ENCODE results near the gene ALDH5A1. TPM values are rescaled to one million over a fixed set of nuclear protein-coding genes. Genes with fewer than 3 reads are reported as not detected.

Gene ALDH5A1
- total and polyA plus RNA-seq, 2 donors from 2014 or later, result 10.4 to 11.0 TPM

DNA sequence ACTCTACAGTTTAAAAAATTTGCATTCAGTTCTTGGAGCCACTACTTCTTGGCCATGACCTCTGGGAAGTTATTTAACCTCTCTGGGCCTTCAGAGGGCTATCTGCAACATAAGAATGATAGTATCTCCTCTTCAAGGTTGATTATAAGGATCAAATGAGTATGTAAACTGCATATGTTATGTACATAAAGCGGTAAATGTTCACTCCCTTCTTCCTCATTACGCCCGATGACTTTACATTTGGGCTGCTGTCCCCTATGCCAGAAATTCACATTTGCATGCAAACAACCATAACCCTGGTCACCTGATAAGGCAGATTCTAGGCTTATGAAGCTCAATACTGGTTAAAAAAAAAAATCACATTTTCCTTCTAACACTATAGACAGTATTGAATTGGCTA is 50.4 kb downstream of the ALDH5A1 start:
- no peaks in the 10 kb centered on the region for H3K4me1 ChIP-seq (ENCODE audit: control insufficient read depth in 2 of 3, insufficient read depth in 2 of 3, low read depth in 1 of 3, low read length in 3 of 3)
- no peak for FAIRE-seq
- no peak overlapping the region for H3K27ac ChIP-seq (ENCODE audit: low read depth in 2 of 2, low read length in 2 of 2)
- H3K9ac ChIP-seq (ENCODE audit: low read length in 3 of 3), result no peak overlapping the region
- TF ChIP-seq, protein P1, sequence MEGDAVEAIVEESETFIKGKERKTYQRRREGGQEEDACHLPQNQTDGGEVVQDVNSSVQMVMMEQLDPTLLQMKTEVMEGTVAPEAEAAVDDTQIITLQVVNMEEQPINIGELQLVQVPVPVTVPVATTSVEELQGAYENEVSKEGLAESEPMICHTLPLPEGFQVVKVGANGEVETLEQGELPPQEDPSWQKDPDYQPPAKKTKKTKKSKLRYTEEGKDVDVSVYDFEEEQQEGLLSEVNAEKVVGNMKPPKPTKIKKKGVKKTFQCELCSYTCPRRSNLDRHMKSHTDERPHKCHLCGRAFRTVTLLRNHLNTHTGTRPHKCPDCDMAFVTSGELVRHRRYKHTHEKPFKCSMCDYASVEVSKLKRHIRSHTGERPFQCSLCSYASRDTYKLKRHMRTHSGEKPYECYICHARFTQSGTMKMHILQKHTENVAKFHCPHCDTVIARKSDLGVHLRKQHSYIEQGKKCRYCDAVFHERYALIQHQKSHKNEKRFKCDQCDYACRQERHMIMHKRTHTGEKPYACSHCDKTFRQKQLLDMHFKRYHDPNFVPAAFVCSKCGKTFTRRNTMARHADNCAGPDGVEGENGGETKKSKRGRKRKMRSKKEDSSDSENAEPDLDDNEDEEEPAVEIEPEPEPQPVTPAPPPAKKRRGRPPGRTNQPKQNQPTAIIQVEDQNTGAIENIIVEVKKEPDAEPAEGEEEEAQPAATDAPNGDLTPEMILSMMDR (IDR thresholded peaks at IDR 0.05; ENCODE audit: borderline replicate concordance, extremely low read depth, insufficient read depth), result no peak
- H3K27me3 ChIP-seq (ENCODE audit: control insufficient read depth, insufficient read depth, low read length), result no peaks in the 10 kb centered on the region
- no peak overlapping the region for H3K4me3 ChIP-seq (ENCODE audit: low read length in 3 of 3)
- intact Hi-C loops (cut with DNase I), result no loop called here
- DNase-seq, result no peak
- no peaks in the 10 kb centered on the region for H3K36me3 ChIP-seq (ENCODE audit: control insufficient read depth in 2 of 3, insufficient read depth in 3 of 3, low read length in 3 of 3)
- no peaks in the 10 kb centered on the region for H3K9me3 ChIP-seq (ENCODE audit: control insufficient read depth in 2 of 3, insufficient read depth in 1 of 3, low read length in 3 of 3)

DNA sequence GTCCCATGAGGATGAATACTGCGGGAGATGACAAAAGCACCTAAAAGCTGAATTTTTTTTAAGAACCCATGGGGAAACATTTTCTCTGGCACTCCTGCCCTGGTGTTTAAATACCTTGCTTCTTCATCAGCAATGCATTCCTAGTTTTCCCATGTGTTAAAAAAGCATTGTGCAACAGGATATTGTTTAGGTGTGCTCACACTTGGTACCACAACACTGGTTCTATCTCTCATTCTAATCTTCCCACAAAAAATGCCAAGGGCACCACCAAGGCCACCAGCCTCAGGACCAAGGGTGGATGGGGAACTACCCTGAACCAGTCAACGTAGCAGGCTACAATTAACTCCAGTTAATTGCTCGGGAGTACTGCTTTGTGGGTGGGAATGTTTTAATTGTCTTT is 50.9 kb downstream of the ALDH5A1 start:
- TF ChIP-seq, protein P1 (IDR thresholded peaks at IDR 0.05; ENCODE audit: borderline replicate concordance, extremely low read depth, insufficient read depth), result no peak
- no peak overlapping the region for H3K4me3 ChIP-seq (ENCODE audit: low read length in 3 of 3)
- FAIRE-seq, result no peak

GRCh38 chr6:24546439-24546838 is 51.7 kb downstream of the ALDH5A1 start:
- Histone ChIP-seq H3K4me1 (ENCODE audit: control insufficient read depth in 2 of 3, insufficient read depth in 2 of 3, low read depth in 1 of 3, low read length in 3 of 3) (no peaks in the 10 kb centered on the region), H3K27me3 (ENCODE audit: control insufficient read depth, insufficient read depth, low read length) (no peaks in the 10 kb centered on the region), H3K9ac (ENCODE audit: low read length in 3 of 3) (no peak overlapping the region), H3K9me3 (ENCODE audit: control insufficient read depth in 2 of 3, insufficient read depth in 1 of 3, low read length in 3 of 3) (no peaks in the 10 kb centered on the region), H3K4me3 (ENCODE audit: low read length in 3 of 3) (no peak overlapping the region), H3K27ac (ENCODE audit: low read depth in 2 of 2, low read length in 2 of 2) (no peak overlapping the region), H3K36me3 (ENCODE audit: control insufficient read depth in 2 of 3, insufficient read depth in 3 of 3, low read length in 3 of 3) (no peaks in the 10 kb centered on the region)
- FAIRE-seq (no peak), DNase-seq (no peak)
- TF ChIP-seq, protein P1 (IDR thresholded peaks at IDR 0.05; ENCODE audit: borderline replicate concordance, extremely low read depth, insufficient read depth), result no peak
- intact Hi-C loops (cut with DNase I), result no loop called here

More for the DNA sequence above, 50.9 kb downstream of the ALDH5A1 start:
- intact Hi-C loops (cut with DNase I), result no loop called here
- Histone ChIP-seq H3K27ac (ENCODE audit: low read depth in 2 of 2, low read length in 2 of 2) (no peak overlapping the region), H3K36me3 (ENCODE audit: control insufficient read depth in 2 of 3, insufficient read depth in 3 of 3, low read length in 3 of 3) (no peaks in the 10 kb centered on the region), H3K27me3 (ENCODE audit: control insufficient read depth, insufficient read depth, low read length) (no peaks in the 10 kb centered on the region), H3K9ac (ENCODE audit: low read length in 3 of 3) (no peak overlapping the region), H3K4me1 (ENCODE audit: control insufficient read depth in 2 of 3, insufficient read depth in 2 of 3, low read depth in 1 of 3, low read length in 3 of 3) (no peaks in the 10 kb centered on the region), H3K9me3 (ENCODE audit: control insufficient read depth in 2 of 3, insufficient read depth in 1 of 3, low read length in 3 of 3) (no peaks in the 10 kb centered on the region)
- DNase-seq, result no peak

GRCh38 chr6:24547243-24547642 is 52.5 kb downstream of the ALDH5A1 start:
- FAIRE-seq, result no peak

More at GRCh38 chr6:24547243-24547642, 52.5 kb downstream of the ALDH5A1 start:
- Histone ChIP-seq H3K9ac (ENCODE audit: low read length in 3 of 3) (no peak overlapping the region), H3K4me1 (ENCODE audit: control insufficient read depth in 2 of 3, insufficient read depth in 2 of 3, low read depth in 1 of 3, low read length in 3 of 3) (no peaks in the 10 kb centered on the region), H3K27ac (ENCODE audit: low read depth in 2 of 2, low read length in 2 of 2) (no peak overlapping the region), H3K36me3 (ENCODE audit: control insufficient read depth in 2 of 3, insufficient read depth in 3 of 3, low read length in 3 of 3) (no peaks in the 10 kb centered on the region), H3K9me3 (ENCODE audit: control insufficient read depth in 2 of 3, insufficient read depth in 1 of 3, low read length in 3 of 3) (no peaks in the 10 kb centered on the region), H3K4me3 (ENCODE audit: low read length in 3 of 3) (no peak overlapping the region), H3K27me3 (ENCODE audit: control insufficient read depth, insufficient read depth, low read length) (no peaks in the 10 kb centered on the region)
- intact Hi-C loops (cut with DNase I), result no loop called here
- peak in 4 of 5 donors; percentile 39 to 61 (median 50) for DNase-seq
- TF ChIP-seq, protein P1 (IDR thresholded peaks at IDR 0.05; ENCODE audit: borderline replicate concordance, extremely low read depth, insufficient read depth), result no peak

All from kidney (tissue), 14 donors.